ENCODE measurements around the gene CNTN6. TPM values are rescaled to one million over a fixed set of nuclear protein-coding genes. Genes with fewer than 3 reads are reported as not detected.

The CNTN6 gene
- polyA plus RNA-seq, 1 donor (not counting 4 experiments of a cell fraction or from before 2014, with no cell fraction given) = not detected

- H3K9me1 ChIP-seq (ENCODE audit: control insufficient read depth, extremely low read depth, insufficient read depth, low read length) = no peaks in the 10 kb centered on the region
- H3K4me2 ChIP-seq (ENCODE audit: control insufficient read depth, extremely low read depth, insufficient read depth, low read depth, low read length) = no peak overlapping the region
- FAIRE-seq = no peak
- H4K20me1 ChIP-seq (ENCODE audit: control insufficient read depth, extremely low read depth, insufficient read depth, low read length) = no peaks in the 10 kb centered on the region
- no peaks in the 10 kb centered on the region for H3K4me1 ChIP-seq (ENCODE audit: control insufficient read depth, extremely low read depth, insufficient read depth, low read length)
- dilution Hi-C loops (cut with MboI; ENCODE audit: extremely low pct_ligation_motif_present, low sequenced_read_pairs) = no loop called here
- H3K27me3 ChIP-seq (ENCODE audit: control insufficient read depth, extremely low read depth, insufficient read depth, low read length) = no peaks in the 10 kb centered on the region
- H3K79me2 ChIP-seq (ENCODE audit: control insufficient read depth, insufficient read depth, low read length) = no peaks in the 10 kb centered on the region
- no peak overlapping the region for H2AFZ ChIP-seq (ENCODE audit: control insufficient read depth, low read length)
- H3K27ac ChIP-seq (ENCODE audit: control insufficient read depth, insufficient read depth, low read length) = no peak overlapping the region
- no peak for TF ChIP-seq CTCF (optimal IDR thresholded peaks at IDR 0.05 in 1 of 3, IDR thresholded peaks at IDR 0.05 in 1 of 3, conservative IDR thresholded peaks at IDR 0.05 in 1 of 3; ENCODE audit: extremely low read depth in 1 of 3, insufficient read depth in 2 of 3, low read length in 3 of 3)
- no peak for TF ChIP-seq EZH2 (IDR thresholded peaks at IDR 0.05; ENCODE audit: low read length)
- no peak overlapping the region for H3K9ac ChIP-seq (ENCODE audit: control insufficient read depth, extremely low read depth, insufficient read depth, low read length)
- H3K9me3 ChIP-seq (ENCODE audit: control insufficient read depth, low read depth, low read length) = no peaks in the 10 kb centered on the region
- no peaks in the 10 kb centered on the region for H3K36me3 ChIP-seq (ENCODE audit: control insufficient read depth in 2 of 2, extremely low read depth in 1 of 2, insufficient read depth in 2 of 2, low read length in 2 of 2)
- H3K4me3 ChIP-seq (ENCODE audit: control insufficient read depth in 2 of 3, extremely low read depth in 1 of 3, insufficient read depth in 2 of 3, low read depth in 1 of 3, low read length in 3 of 3) = no peak overlapping the region
- no peak for DNase-seq (ENCODE audit: low read depth, low spot score)
These were observed 263.3 kb downstream of the CNTN6 start for GRCh38 chr3:1356101-1356500.

- Histone ChIP-seq H3K4me2 (ENCODE audit: control insufficient read depth, extremely low read depth, insufficient read depth, low read depth, low read length) (no peak overlapping the region), H2AFZ (ENCODE audit: control insufficient read depth, low read length) (no peak overlapping the region), H3K4me3 (ENCODE audit: control insufficient read depth in 2 of 3, extremely low read depth in 1 of 3, insufficient read depth in 2 of 3, low read depth in 1 of 3, low read length in 3 of 3) (no peak overlapping the region), H3K27me3 (ENCODE audit: control insufficient read depth, extremely low read depth, insufficient read depth, low read length) (no peaks in the 10 kb centered on the region), H3K9me3 (ENCODE audit: control insufficient read depth, low read depth, low read length) (no peaks in the 10 kb centered on the region), H4K20me1 (ENCODE audit: control insufficient read depth, extremely low read depth, insufficient read depth, low read length) (no peaks in the 10 kb centered on the region), H3K79me2 (ENCODE audit: control insufficient read depth, insufficient read depth, low read length) (no peaks in the 10 kb centered on the region), H3K9me1 (ENCODE audit: control insufficient read depth, extremely low read depth, insufficient read depth, low read length) (no peaks in the 10 kb centered on the region), H3K36me3 (ENCODE audit: control insufficient read depth in 2 of 2, extremely low read depth in 1 of 2, insufficient read depth in 2 of 2, low read length in 2 of 2) (no peaks in the 10 kb centered on the region), H3K9ac (ENCODE audit: control insufficient read depth, extremely low read depth, insufficient read depth, low read length) (no peak overlapping the region), H3K27ac (ENCODE audit: control insufficient read depth, insufficient read depth, low read length) (no peak overlapping the region), H3K4me1 (ENCODE audit: control insufficient read depth, extremely low read depth, insufficient read depth, low read length) (no peaks in the 10 kb centered on the region)
- dilution Hi-C loops (cut with MboI; ENCODE audit: extremely low pct_ligation_motif_present, low sequenced_read_pairs) = no loop called here
- TF ChIP-seq EZH2 (IDR thresholded peaks at IDR 0.05; ENCODE audit: low read length) = no peak
- TF ChIP-seq CTCF (optimal IDR thresholded peaks at IDR 0.05 in 1 of 3, IDR thresholded peaks at IDR 0.05 in 1 of 3, conservative IDR thresholded peaks at IDR 0.05 in 1 of 3; ENCODE audit: extremely low read depth in 1 of 3, insufficient read depth in 2 of 3, low read length in 3 of 3) = no peak
- DNase-seq (ENCODE audit: low read depth, low spot score) (no peak), FAIRE-seq (no peak)
These were observed 272.7 kb downstream of the CNTN6 start for GRCh38 chr3:1365528-1365927.

Measured in keratinocyte (primary cell).